ENCODE data around the gene IRX4. TPM values are rescaled to one million over a fixed set of nuclear protein-coding genes. Genes with fewer than 3 reads are reported as not detected.

IRX4 gene
- total and polyA plus RNA-seq, 9 of the 15 experiments (the other 6 are each of a cell fraction or from before 2014, with no cell fraction given): not detected

GRCh38 chr5:1892211-1892610 lies 9.5 kb upstream of the IRX4 start:
- POLR2A ChIA-PET: no interaction called here
- H3K9ac ChIP-seq (ENCODE audit: insufficient read depth in 1 of 2, low read depth in 2 of 2, low read length in 2 of 2): no peak overlapping the region
- no peaks in the 10 kb centered on the region for H3K9me3 ChIP-seq (replicated peaks; ENCODE audit: control insufficient read depth, insufficient read depth, low read depth, low read length)
- intact Hi-C loops (cut with micrococcal nuclease): no loop called here
- H2AFZ ChIP-seq (ENCODE audit: low read depth, low read length): no peak overlapping the region
- peaks cover 45 to 77% of the 10 kb centered on the region in 2 experiments for H3K27me3 ChIP-seq (ENCODE audit: control insufficient read depth in 2 of 2, insufficient read depth in 2 of 2, low read length in 2 of 2)
- CTCF ChIA-PET (ENCODE audit: low intra/inter-chr PET ratio): no interaction called here
- peaks cover 11% of the 10 kb centered on the region; the same call in 1 of the 2 replicates for H4K20me1 ChIP-seq (replicated peaks; ENCODE audit: control insufficient read depth, insufficient read depth, low read length)
- in situ Hi-C loops (cut with MboI): no loop called here
- H3K79me2 ChIP-seq (ENCODE audit: control insufficient read depth, insufficient read depth, low read length): no peaks in the 10 kb centered on the region
- peaks cover 0 to 4% of the 10 kb centered on the region in 2 experiments; a peak in 2 of 5 replicates for H3K4me1 ChIP-seq (replicated peaks in 1 of 2; ENCODE audit: control insufficient read depth in 2 of 2, insufficient read depth in 2 of 2, low read length in 2 of 2)
- no peaks in the 10 kb centered on the region for H3K9me1 ChIP-seq (ENCODE audit: control insufficient read depth, insufficient read depth, low read length)
- no peak overlapping the region for H3K4me2 ChIP-seq (ENCODE audit: insufficient read depth, low read length)
- ATAC-seq (no peak), FAIRE-seq (no peak), DNase-seq (ENCODE audit: extremely low read depth in 1 of 4, low spot score in 3 of 4) (no peak)
- no peak overlapping the region for H3K27ac ChIP-seq (ENCODE audit: extremely low read depth, low read depth, low read length)
- no peak overlapping the region for H3K4me3 ChIP-seq
- no TSS peak for BruUV-seq (replicated peaks)
- no peaks in the 10 kb centered on the region for H3K36me3 ChIP-seq (ENCODE audit: control insufficient read depth, insufficient read depth, low read length)
- WGBS (ENCODE audit: insufficient coverage, low coverage, missing lambda C conversion rate): 2% methylated on average over 9 of the region's 9 CpGs
- TF ChIP-seq TARDBP (IDR thresholded peaks at IDR 0.05) (no peak), L3MBTL2 (IDR thresholded peaks at IDR 0.05) (no peak), NFRKB (IDR thresholded peaks at IDR 0.05; ENCODE audit: low read depth) (no peak), ARID4B (CRISPR knock-in tag; IDR thresholded peaks at IDR 0.05) (no peak), NBN (IDR thresholded peaks at IDR 0.05; ENCODE audit: low read depth) (no peak), PKNOX1 (IDR thresholded peaks at IDR 0.05) (no peak), DIDO1 (tag; IDR thresholded peaks at IDR 0.05; ENCODE audit: low read depth) (no peak), RBM39 (optimal IDR thresholded peaks at IDR 0.05; ENCODE audit: low read depth, low read length) (no peak), AFF1 (IDR thresholded peaks at IDR 0.05; ENCODE audit: low read depth in 1 of 2, partially characterized antibody in 2 of 2) (no peak), NR3C1 (CRISPR knock-in tag; IDR thresholded peaks at IDR 0.05) (no peak)

All from K562 (cell line).